Cardiac fibroblast (primary cell): Measurements from ENCODE around the gene PLEKHG5.

Experiments used
- DNase-seq, 2 donors: peaks; one replicate each; pipeline versions ENCODE4 v3.0.0 to v3.0.0-alpha.2; 2010; ENCODE audit warnings: low read depth in 2 of 2
- H3K4me3 ChIP-seq, 2 donors: replicated peaks in 1 of 2; 1 replicate in 1 of 2; 2 replicates in 1 of 2; pipeline ENCODE4 v1.5.1; 2011; ENCODE audit warnings: low read depth in 2 of 2, low read length in 2 of 2, mild to moderate bottlenecking in 2 of 2, moderate library complexity in 1 of 2
- TF ChIP-seq, protein P1 (sequence below): IDR thresholded peaks from one replicate; pipeline ENCODE4 v1.5.1; 2011; ENCODE audit warnings: low read depth, mild to moderate bottlenecking, low read length, inconsistent platforms

The PLEKHG5 gene

GRCh38 chr1:6530504-6531160 is 39.2 kb upstream of the PLEKHG5 start:
- no peak for DNase-seq
- TF ChIP-seq, protein P1, sequence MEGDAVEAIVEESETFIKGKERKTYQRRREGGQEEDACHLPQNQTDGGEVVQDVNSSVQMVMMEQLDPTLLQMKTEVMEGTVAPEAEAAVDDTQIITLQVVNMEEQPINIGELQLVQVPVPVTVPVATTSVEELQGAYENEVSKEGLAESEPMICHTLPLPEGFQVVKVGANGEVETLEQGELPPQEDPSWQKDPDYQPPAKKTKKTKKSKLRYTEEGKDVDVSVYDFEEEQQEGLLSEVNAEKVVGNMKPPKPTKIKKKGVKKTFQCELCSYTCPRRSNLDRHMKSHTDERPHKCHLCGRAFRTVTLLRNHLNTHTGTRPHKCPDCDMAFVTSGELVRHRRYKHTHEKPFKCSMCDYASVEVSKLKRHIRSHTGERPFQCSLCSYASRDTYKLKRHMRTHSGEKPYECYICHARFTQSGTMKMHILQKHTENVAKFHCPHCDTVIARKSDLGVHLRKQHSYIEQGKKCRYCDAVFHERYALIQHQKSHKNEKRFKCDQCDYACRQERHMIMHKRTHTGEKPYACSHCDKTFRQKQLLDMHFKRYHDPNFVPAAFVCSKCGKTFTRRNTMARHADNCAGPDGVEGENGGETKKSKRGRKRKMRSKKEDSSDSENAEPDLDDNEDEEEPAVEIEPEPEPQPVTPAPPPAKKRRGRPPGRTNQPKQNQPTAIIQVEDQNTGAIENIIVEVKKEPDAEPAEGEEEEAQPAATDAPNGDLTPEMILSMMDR: no peak
- H3K4me3 ChIP-seq: no peak overlapping the region

DNA sequence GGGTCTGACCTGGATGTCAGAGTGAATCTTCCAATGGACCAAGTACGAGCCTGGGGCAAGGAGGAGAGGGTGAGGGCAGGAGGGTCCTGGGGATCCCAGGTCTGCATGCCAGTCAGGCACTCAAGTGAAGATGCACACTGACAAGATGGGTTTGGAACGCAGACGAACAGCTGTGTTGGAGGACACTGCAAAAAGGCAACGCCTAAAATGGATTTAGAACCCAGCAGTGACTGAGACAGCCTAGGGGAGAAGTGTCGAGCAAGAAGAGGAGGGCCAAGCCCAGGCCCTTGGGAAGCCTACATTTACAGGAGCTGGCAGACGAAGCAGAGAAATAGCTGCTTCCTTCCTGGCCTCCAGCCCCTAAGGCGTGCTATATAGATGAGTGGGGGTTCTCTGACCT is 37.0 kb upstream of the PLEKHG5 start:
- DNase-seq: no peak
- TF ChIP-seq, protein P1: no peak
- H3K4me3 ChIP-seq: no peak overlapping the region

GRCh38 chr1:6526316-6526715 is 34.8 kb upstream of the PLEKHG5 start:
- TF ChIP-seq, protein P1: no peak
- DNase-seq: no peak
- no peak overlapping the region for H3K4me3 ChIP-seq

GRCh38 chr1:6523566-6523965 is 32.1 kb upstream of the PLEKHG5 start:
- TF ChIP-seq, protein P1: peak; percentile 56
- H3K4me3 ChIP-seq: no peak overlapping the region
- peak; percentile 58 to 68 for DNase-seq

GRCh38 chr1:6521536-6521935 is 30.1 kb upstream of the PLEKHG5 start:
- DNase-seq: no peak

GRCh38 chr1:6519935-6520671 is 28.6 kb upstream of the PLEKHG5 start:
- DNase-seq: peak; percentile 40 to 80
- TF ChIP-seq, protein P1: no peak
- no peak overlapping the region for H3K4me3 ChIP-seq

More at GRCh38 chr1:6521536-6521935, 30.1 kb upstream of the PLEKHG5 start:
- no peak overlapping the region for H3K4me3 ChIP-seq
- TF ChIP-seq, protein P1: no peak
